Measurements from ENCODE around the gene LRRC19.

GRCh38 chr9:26950521-26950920 lies 55.0 kb downstream of the LRRC19 start:
- TF ChIP-seq POLR2AphosphoS5 (IDR thresholded peaks at IDR 0.05) (no peak), CTCF (IDR thresholded peaks at IDR 0.05) (no peak)

All from suprapubic skin (tissue), 3 donors.